Activated CD8-positive, alpha-beta T cell treated with anti-CD3 and anti-CD28 coated beads for 36 hours (primary cell): Measurements from ENCODE around the gene NUAK2. TPM values are rescaled to one million over a fixed set of nuclear protein-coding genes. Genes with fewer than 3 reads are reported as not detected.

Source experiments
- ATAC-seq: fragments of 200-7000 bp; cut with Tn5 transposase; one replicate; pipeline ENCODE4 v1.10.0; 2021; ENCODE audit warnings: mild to moderate bottlenecking, moderate library complexity
- CTCF ChIA-PET: fragments of 350-600 bp; sonication (Branson Sonifier 250); formaldehyde crosslinking; loops from one replicate; lab custom pipeline; 2021; ENCODE audit warnings: antibody characterized with exemption; lab: Charles Lee
- POLR2A ChIA-PET: fragments of 350-600 bp; sonication (Branson Sonifier 250); formaldehyde crosslinking; loops from one replicate; lab custom pipeline; 2021; ENCODE audit warnings: antibody characterized with exemption; lab: Charles Lee
- DNase-seq: peaks from one replicate; pipeline ENCODE4 v3.0.0-alpha.2; 2020
- H3K27ac Mint-ChIP-seq: one replicate; pipeline ENCODE4 v1.8.0; 2021; ENCODE audit warnings: mild to moderate bottlenecking, mixed read lengths
- H3K27me3 Mint-ChIP-seq: one replicate; pipeline ENCODE4 v1.8.0; 2021; ENCODE audit warnings: mixed read lengths
- H3K36me3 Mint-ChIP-seq: one replicate; pipeline ENCODE4 v1.8.0; 2021; ENCODE audit warnings: low read depth, mixed read lengths
- H3K4me1 Mint-ChIP-seq: one replicate; pipeline ENCODE4 v1.8.0; 2021; ENCODE audit warnings: low read depth, mixed read lengths
- H3K4me3 Mint-ChIP-seq: one replicate; pipeline ENCODE4 v1.8.0; 2021; ENCODE audit warnings: mild to moderate bottlenecking, moderate library complexity, mixed read lengths
- H3K9me3 Mint-ChIP-seq: one replicate; pipeline ENCODE4 v1.8.0; 2021; ENCODE audit warnings: mixed read lengths
- CTCF ChIP-seq: fragments of 200-600 bp; IDR thresholded peaks from one replicate; pipeline ENCODE4 v1.8.0; 2022; ENCODE audit warnings: antibody characterized with exemption, mild to moderate bottlenecking
- intact Hi-C: fragments of 100-400 bp; cut with micrococcal nuclease; formaldehyde crosslinking; loops from one replicate; pipeline ENCODE4 v1.10.0; 2022
- total RNA-seq, 2 experiments: library from RNA; stranded (reverse); gene quantifications; one replicate each; pipeline ENCODE4 v1.2.3, GENCODE V29; 2021

The NUAK2 gene
- total RNA-seq, 2 experiments from 2014 or later, result 1.9 TPM

GRCh38 chr1:205270271-205270670, 51.3 kb downstream of the NUAK2 start:
- POLR2A ChIA-PET, result interaction anchor here (1.1 kb wide), 1 partner anchor 58 kb away, joined by 3 read pairs; no protein-coding TSS in a partner anchor
- no peaks in the 10 kb centered on the region for H3K36me3 Mint-ChIP-seq
- CTCF ChIA-PET, result interaction anchor here (0.9 to 23.4 kb wide), 12 partner anchors 7 to 218 kb away, joined by 3 to 1285 read pairs (median 5); partner anchors contain the start of genes NUAK2 and RBBP5
- intact Hi-C loops, result no loop called here
- no peak for DNase-seq
- no peak for TF ChIP-seq CTCF
- no peak for ATAC-seq
- peaks cover 16% of the 10 kb centered on the region for H3K4me1 Mint-ChIP-seq
- no peaks in the 10 kb centered on the region for H3K9me3 Mint-ChIP-seq
- H3K4me3 Mint-ChIP-seq, result no peak overlapping the region
- H3K27me3 Mint-ChIP-seq, result no peaks in the 10 kb centered on the region
- H3K27ac Mint-ChIP-seq, result no peak overlapping the region

- intact Hi-C loops, result no loop called here
- no peaks in the 10 kb centered on the region for H3K27me3 Mint-ChIP-seq
- POLR2A ChIA-PET, result interaction anchor here (1.1 kb wide), 1 partner anchor 58 kb away, joined by 3 read pairs; no protein-coding TSS in a partner anchor
Observed at GRCh38 chr1:205269711-205270110, 51.8 kb downstream of the NUAK2 start.

GRCh38 chr1:205268846-205269680, 52.5 kb downstream of the NUAK2 start:
- Mint-ChIP-seq H3K36me3 (no peaks in the 10 kb centered on the region), H3K27ac (no peak overlapping the region), H3K9me3 (no peaks in the 10 kb centered on the region), H3K27me3 (no peaks in the 10 kb centered on the region), H3K4me3 (no peak overlapping the region), H3K4me1 (peaks cover 6% of the 10 kb centered on the region)
- ChIA-PET CTCF (interaction anchor here (0.9 to 23.4 kb wide), 4 partner anchors 14 to 219 kb away, joined by 3 to 1285 read pairs (median 32); partner anchors contain the start of gene NUAK2), POLR2A (no interaction called here)
- TF ChIP-seq CTCF, result no peak
- DNase-seq (no peak), ATAC-seq (no peak)
- intact Hi-C loops, result no loop called here

More at GRCh38 chr1:205269711-205270110, 51.8 kb downstream of the NUAK2 start:
- Mint-ChIP-seq H3K4me3 (no peak overlapping the region), H3K27ac (no peak overlapping the region), H3K4me1 (peaks cover 12% of the 10 kb centered on the region), H3K9me3 (no peaks in the 10 kb centered on the region), H3K36me3 (no peaks in the 10 kb centered on the region)
- no peak for TF ChIP-seq CTCF
- no peak for DNase-seq
- CTCF ChIA-PET, result interaction anchor here (0.9 to 23.4 kb wide), 5 partner anchors 14 to 218 kb away, joined by 3 to 1285 read pairs (median 59); partner anchors contain the start of gene NUAK2
- no peak for ATAC-seq

- no peak for TF ChIP-seq CTCF
Observed at GRCh38 chr1:205267306-205267902, 54.1 kb downstream of the NUAK2 start.

More at GRCh38 chr1:205267306-205267902, 54.1 kb downstream of the NUAK2 start:
- Mint-ChIP-seq H3K27me3 (no peaks in the 10 kb centered on the region), H3K36me3 (peaks cover under 1% of the 10 kb centered on the region), H3K9me3 (no peaks in the 10 kb centered on the region), H3K27ac (no peak overlapping the region), H3K4me1 (peaks cover 7% of the 10 kb centered on the region), H3K4me3 (no peak overlapping the region)
- intact Hi-C loops, result no loop called here
- ATAC-seq (no peak), DNase-seq (no peak)
- ChIA-PET CTCF (interaction anchor here (1.0 to 23.4 kb wide), 3 partner anchors 38 to 56 kb away, joined by 3 to 1285 read pairs (median 4); partner anchors contain the start of gene NUAK2), POLR2A (no interaction called here)
